Mesenteric fat pad (tissue), 1 donor: ENCODE results near the gene MSANTD1. TPM values are rescaled to one million over a fixed set of nuclear protein-coding genes. Genes with fewer than 3 reads are reported as not detected.

Experiments
- DNase-seq: peaks from one replicate; pipeline ENCODE4 v3.0.0-alpha.2; 2020; ENCODE audit warnings: low spot score
- total RNA-seq: library from RNA; stranded (reverse); fragmentation: NEBNext Ultra II Directional; extraction: Animal tissue kit (Norgen Biotek cat#: 25700); gene quantifications from one replicate; pipeline ENCODE4 v1.2.1, GENCODE V29; 2021
- donor health status: DM: yes; HTN: yes; CAD: no.

MSANTD1 gene
- total RNA-seq, 1 donor from 2014 or later, result 0.80 TPM

DNA sequence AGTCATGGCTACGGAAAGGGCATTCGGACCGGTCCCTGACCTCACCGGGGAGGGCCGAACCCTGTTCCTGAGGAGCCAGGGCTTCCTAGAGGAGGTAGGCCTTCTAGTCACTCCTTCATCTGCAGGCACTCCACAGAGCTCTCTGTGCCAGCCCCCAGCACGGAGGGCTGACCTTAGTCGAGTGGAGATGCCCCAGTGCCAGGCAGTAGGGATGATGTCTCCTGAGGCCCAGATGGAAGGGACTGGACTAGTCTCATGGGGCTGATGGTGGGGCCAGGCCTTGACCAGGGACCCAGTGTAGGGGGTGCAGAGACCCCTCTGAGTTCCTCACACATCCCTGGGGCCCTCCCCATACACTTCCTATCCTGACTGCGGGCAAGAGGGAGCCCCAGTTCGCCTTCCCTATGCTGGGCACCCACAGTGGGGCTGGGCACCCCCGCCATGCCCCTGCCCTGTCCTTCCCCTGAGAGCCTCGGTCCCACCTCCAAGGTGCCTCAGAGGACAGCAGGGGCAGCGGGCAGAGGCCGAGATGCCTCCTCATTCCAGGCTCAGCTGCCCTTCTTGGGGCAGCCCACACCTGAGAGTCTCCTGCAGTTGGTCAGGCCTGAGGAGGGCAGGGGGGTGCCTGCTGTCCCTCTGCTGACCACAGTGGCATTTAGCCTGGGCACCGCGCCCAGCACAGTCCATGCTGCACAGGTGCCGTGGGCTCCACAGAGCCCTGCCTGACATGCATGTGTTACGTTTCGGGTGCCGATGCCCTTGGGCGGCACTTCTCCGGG lies 1.4 kb upstream of the MSANTD1 start:
- DNase-seq, result no peak

GRCh38 chr4:3248178-3248480 lies 830 bp upstream of the MSANTD1 start:
- DNase-seq, result no peak

GRCh38 chr4:3249711-3250437 lies 915 bp downstream of the MSANTD1 start:
- DNase-seq, result no peak

DNA sequence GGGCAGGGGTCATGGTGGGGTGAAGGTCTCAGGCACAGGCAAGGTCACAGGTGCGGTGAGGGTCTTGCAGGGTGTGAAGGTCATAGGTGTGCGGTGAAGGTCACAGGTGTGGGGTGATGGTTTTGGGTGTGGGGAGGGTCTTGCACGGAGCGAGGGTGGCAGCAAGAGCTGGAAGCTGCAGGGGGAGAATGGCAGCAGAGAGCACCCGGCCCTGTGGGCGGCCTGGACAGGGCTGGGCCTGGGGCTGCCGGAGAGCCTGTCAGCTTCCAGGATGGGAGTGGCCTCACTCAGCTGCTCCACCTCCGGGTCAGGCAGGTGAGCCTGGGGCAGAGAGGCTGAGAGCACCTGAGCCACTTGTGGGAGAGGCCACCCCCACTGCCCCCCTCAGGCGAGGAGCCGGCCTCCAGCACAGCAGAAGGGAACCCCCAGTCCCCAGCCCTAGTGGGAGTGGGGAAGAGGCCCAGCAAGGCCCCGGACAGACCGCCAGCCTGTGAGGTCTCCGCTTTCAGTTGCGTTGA lies 1.5 kb downstream of the MSANTD1 start:
- DNase-seq, result no peak

DNA sequence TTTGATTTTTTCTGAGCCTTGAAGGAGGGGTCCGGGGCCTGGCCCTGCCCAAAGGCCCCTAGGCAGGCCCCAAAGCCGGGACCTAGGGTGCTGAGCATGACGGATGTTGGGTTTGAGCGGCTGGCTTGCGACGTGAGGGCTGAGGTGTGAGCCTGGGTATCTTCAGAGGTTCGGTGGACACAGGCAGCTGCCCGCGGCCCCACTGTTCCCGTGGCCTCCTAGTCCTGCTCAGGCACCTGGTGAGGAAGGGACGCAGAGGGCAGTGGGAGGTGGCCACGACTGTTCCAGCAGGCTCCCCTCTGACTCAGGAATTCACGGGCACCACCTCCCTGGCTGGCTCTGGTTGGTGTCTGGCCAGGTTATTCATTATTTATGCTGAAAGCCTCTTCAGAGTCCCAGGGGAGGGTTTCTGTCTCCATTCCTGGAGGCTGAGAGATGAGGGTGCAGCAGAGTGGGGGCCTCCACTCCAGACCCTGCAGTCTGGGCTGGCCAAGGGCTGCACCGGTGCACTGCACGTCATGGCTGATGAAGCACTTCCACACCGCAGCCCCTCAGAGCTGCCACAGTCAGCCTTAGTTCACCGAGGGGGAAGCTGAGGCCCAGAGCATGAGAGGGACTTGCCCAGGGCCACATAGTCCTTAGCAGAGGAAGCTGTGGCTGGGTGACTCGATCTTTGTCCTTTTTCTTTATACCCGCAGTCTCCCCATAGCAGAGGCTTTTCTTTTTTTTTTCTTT lies 2.2 kb downstream of the MSANTD1 start:
- DNase-seq, result no peak

DNA sequence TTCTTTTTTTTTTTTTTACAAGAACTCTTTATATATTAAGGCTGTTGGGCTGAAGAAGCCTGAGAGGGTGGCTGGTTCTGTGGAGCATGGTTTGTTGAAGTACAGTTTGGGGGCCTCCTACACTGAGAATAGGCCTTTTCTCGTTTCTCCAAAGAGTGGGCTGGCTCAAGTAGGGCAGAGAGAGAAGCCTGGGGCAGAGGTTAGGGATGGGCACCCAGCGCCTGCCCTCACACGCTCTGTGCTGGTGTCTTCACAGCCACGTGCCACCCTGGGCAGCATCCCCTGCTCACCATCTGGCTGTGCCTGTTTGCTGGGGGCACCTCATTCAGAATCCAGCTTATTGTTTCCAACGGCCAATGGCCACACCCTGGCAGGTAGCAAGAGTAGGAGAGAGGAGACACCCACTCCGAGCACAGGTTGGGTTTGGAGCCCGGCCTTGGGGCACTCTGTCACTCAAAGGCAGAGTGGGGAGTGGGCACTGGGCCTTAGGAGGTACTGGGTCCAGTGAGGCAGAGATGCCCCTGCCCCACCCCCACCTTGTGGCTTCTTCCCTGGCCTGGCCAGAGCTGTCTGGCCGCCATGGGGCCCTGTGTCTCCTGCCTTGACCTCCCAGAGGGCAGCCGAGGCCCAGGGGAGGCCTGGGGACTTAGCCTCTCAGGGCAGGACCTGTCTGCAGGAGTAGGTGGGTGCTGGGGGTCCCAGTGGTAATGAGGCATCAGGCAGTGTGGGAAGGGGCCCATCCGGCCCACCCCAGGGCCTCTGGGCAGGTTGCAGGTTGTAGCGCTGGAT lies 2.9 kb downstream of the MSANTD1 start:
- DNase-seq, result peak; percentile 76

DNA sequence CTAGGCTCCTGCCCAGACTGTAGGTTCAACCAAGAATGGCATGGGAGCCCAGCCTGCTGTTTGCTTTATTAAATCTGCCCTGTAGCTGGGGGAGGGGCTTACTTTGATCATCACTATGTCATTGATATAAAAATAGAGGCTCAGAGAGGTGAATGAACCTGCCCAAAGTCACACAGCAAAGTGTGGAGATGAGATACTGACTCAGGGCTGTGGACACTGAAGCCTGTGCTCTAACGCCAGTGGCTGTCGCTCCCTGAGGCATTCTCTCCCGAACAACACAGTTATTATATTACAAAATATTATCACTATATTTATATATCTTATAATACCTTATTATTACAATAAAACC lies 3.5 kb downstream of the MSANTD1 start:
- DNase-seq, result no peak

- peak; percentile 78 for DNase-seq
These were observed 4.1 kb downstream of the MSANTD1 start for GRCh38 chr4:3252831-3253641.

DNA sequence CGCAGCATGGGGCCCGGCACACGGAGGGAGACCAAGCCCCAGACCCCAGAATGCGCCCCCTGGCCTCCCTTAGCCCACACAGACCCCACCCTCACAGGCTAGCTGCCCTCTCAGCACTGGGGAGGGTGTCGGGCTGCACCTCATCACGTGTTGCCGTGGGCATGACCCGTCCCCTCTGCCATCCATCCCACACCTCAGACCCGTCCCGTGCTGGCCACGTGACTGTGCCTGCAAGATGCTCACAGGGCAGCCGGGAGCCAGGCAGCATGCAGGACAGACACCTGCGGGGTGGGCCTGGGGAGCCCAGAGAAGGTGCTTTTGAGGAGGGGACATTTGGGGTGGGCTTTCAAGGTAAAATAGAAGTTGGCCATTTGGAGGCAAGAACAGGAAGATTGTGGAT lies 4.8 kb downstream of the MSANTD1 start:
- DNase-seq, result peak; percentile 47

GRCh38 chr4:3254302-3255131 lies 5.6 kb downstream of the MSANTD1 start:
- peak; percentile 89 for DNase-seq

DNA sequence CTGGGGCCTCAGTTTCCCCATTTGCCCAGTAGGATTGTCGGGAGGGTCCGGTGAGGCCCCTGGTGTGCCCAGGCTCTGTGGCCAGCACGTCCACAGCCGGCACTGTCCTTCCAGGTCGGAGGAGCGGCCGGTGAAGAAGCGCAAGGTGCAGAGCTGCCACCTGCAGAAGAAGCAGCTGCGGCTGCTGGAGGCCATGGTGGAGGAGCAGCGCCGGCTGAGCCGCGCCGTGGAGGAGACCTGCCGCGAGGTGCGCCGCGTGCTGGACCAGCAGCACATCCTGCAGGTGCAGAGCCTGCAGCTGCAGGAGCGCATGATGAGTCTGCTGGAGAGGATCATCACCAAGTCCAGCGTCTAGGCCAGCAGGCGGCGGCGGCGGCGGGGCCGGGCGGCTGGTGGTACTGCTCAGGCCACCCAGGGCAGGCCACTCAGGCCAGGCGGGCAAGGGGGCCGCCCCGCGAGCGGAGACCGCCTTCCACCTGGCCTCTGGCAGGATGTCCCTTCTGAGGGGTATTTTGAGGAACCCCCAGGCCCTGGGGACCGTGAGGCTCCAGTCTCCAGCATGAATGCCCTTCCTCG lies 6.7 kb downstream of the MSANTD1 start:
- DNase-seq, result peak; percentile 72

GRCh38 chr4:3256230-3257102 lies 7.5 kb downstream of the MSANTD1 start:
- peak; percentile 72 for DNase-seq

GRCh38 chr4:3257103-3257555 lies 8.2 kb downstream of the MSANTD1 start:
- DNase-seq, result peak; percentile 84

DNA sequence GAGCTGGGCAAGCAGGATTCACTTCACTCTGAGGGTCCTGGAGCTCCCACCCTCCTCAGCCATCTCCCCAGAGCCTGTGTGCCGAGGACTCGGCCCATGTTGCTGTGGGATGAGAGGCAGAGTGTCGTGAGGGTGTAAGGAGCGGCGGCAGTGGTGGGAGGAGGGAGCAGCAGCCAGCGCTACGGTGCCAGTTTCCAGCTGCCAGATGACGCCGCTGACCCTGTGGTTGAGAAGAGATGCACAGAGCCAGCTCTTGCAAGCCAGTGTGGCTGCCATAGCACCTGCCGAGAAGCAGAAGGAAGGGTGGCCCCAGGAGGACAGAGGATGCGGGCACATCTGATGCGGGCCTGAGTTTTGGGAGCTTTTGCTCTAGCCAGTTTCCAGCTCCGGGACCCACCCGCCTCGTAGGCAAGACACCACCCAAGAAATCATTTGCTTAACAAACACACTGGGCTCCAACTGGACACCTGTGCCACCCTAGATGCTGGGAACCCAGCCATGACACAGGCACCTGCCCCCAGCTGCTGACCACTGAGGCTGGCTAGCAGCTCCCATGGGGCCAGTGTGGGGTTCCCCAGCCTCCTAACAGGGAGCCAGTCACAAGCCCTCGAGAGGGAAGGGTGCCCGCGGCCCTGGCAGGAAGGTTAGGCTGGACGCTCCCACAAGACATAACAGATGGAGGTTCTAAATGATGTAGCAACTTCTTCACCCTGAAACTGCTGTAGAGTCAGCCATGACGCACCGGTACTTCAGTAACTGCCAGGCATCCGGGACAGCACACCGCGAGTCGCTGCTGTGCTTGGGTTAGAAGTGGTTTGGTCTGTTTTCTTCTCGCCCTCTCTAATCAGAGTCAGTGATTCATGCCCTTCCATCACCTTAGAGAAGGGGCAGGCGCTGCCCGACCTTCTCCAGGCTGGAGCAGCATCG lies 8.9 kb downstream of the MSANTD1 start:
- DNase-seq, result peak; percentile 87

DNA sequence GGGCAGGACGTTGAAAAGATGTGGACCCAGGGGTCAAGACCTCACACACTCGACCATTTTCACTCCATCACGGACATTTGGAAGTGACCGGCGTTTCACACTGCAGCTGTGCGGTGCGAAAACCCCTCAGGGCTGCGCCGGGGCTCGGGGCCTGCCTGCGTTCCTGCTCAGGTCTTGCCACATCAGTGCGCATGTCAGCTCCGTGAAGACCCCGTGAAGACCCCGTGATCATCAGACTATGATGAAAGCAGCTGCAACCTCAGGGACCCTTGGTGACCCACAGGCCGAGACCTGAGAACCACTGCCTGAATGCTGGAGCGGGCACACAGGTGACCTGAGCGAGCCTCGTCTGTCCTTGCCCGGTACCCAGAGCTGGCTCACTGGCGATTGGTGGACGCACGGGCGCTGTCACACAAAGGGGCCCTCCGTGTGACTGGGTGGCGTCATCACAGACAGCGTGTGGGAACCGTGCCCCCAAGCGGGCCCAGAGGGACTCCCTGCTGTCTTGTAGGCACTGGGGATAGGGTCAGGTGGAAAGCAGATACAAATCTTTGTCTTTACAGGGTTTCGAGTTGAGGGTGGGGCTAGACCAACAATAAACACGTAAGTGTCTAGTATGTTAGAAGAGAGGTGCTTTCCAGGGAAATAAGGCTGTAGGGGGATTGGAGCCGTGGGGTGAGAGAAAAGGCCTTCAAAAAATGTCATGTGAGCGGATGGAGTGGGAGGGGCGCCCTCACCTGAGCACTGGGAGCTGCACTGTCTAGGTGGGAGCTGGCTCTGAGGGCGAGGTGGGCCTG lies 12.7 kb downstream of the MSANTD1 start:
- peak; percentile 83 for DNase-seq
